SH-SY5Y (cell line): Measurements from ENCODE around the gene RPS17.

Experiments used
- GATA2 ChIP-seq: IDR thresholded peaks from 2 replicates; pipeline ENCODE4 v1.6.1; 2011; ENCODE audit warnings: mild to moderate bottlenecking, low read depth, low read length
- GATA3 ChIP-seq: IDR thresholded peaks from 2 replicates; pipeline ENCODE4 v1.6.1; 2011; ENCODE audit warnings: low read depth, mild to moderate bottlenecking, low read length, moderate library complexity

DNA sequence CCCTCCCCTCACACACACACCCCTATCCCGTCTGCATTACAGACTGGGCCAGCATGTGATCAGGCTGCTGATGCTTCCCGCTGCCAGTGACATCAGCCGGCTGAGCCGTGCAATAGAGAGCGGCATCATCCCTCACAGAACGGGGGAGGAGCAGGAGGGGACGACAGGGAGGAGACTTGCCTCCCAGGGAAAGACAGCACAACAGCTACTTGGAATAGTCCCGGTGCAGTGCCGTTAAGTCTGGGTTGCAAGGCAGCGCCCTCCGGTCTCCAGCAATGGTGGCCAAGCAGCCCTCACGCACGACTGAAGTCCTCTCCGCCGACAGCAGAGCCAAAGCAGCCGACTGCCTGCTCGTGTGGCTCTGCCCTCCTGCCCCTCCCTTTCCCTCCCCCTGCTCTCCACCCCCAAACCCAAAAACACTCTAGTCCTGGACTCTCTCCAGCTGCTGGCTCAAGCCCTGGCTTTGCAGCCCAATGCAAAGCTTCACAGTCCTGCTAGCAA lies 31.5 kb upstream of the RPS17 start:
- no peak for TF ChIP-seq GATA3
- TF ChIP-seq GATA2 = no peak
